ENCODE results near the gene PALM2AKAP2. TPM values are rescaled to one million over a fixed set of nuclear protein-coding genes. Genes with fewer than 3 reads are reported as not detected.

PALM2AKAP2 gene
- polyA plus RNA-seq, 1 experiment = 8.7 TPM

GRCh38 chr9:109805050-109805449 is 25.1 kb downstream of the PALM2AKAP2 start:
- ChIA-PET POLR2A (interaction anchor here (0.6 kb wide), 1 partner anchor 263 kb away, joined by 7 read pairs; no protein-coding TSS in a partner anchor), CTCF (interaction anchor here (1.2 to 1.7 kb wide), 2 partner anchors 11 to 40 kb away, joined by 4 to 7 read pairs; no protein-coding TSS in a partner anchor)
- Histone ChIP-seq H3K27me3 (ENCODE audit: control insufficient read depth, insufficient read depth, low read length) (no peaks in the 10 kb centered on the region), H3K4me3 (ENCODE audit: low read depth, low read length) (no peak overlapping the region), H3K36me3 (ENCODE audit: control insufficient read depth, insufficient read depth, low read length) (no peaks in the 10 kb centered on the region; the same call in 1 of the 2 replicates)
- TF ChIP-seq CTCF (IDR thresholded peaks at IDR 0.05; ENCODE audit: insufficient read depth, low read depth, low read length) = no peak
- no peak for DNase-seq (ENCODE audit: low read depth)

GRCh38 chr9:109806506-109807115 is 26.6 kb downstream of the PALM2AKAP2 start:
- no peaks in the 10 kb centered on the region; the same call in 1 of the 2 replicates for H3K36me3 ChIP-seq (ENCODE audit: control insufficient read depth, insufficient read depth, low read length)
- no peak for DNase-seq (ENCODE audit: low read depth)
- POLR2A ChIA-PET = no interaction called here
- no peaks in the 10 kb centered on the region for H3K27me3 ChIP-seq (ENCODE audit: control insufficient read depth, insufficient read depth, low read length)
- no peak overlapping the region for H3K4me3 ChIP-seq (ENCODE audit: low read depth, low read length)
- CTCF ChIA-PET = interaction anchor here (1.0 to 1.2 kb wide), 2 partner anchors 11 to 232 kb away, joined by 3 to 11 read pairs; no protein-coding TSS in a partner anchor
- no peak for TF ChIP-seq CTCF (IDR thresholded peaks at IDR 0.05; ENCODE audit: insufficient read depth, low read depth, low read length)

GRCh38 chr9:109811876-109812275 is 31.9 kb downstream of the PALM2AKAP2 start:
- POLR2A ChIA-PET = no interaction called here
- Histone ChIP-seq H3K4me3 (ENCODE audit: low read depth, low read length) (no peak overlapping the region), H3K27me3 (ENCODE audit: control insufficient read depth, insufficient read depth, low read length) (no peaks in the 10 kb centered on the region), H3K36me3 (ENCODE audit: control insufficient read depth, insufficient read depth, low read length) (no peaks in the 10 kb centered on the region; the same call in 1 of the 2 replicates)
- CTCF ChIA-PET = no interaction called here
- DNase-seq (ENCODE audit: low read depth) = no peak
- TF ChIP-seq CTCF (IDR thresholded peaks at IDR 0.05; ENCODE audit: insufficient read depth, low read depth, low read length) = no peak

- no peak for TF ChIP-seq CTCF (IDR thresholded peaks at IDR 0.05; ENCODE audit: insufficient read depth, low read depth, low read length)
- ChIA-PET POLR2A (no interaction called here), CTCF (no interaction called here)
Measured at GRCh38 chr9:109812331-109812730, 32.3 kb downstream of the PALM2AKAP2 start.

GRCh38 chr9:109812818-109813281 is 32.9 kb downstream of the PALM2AKAP2 start:
- ChIA-PET POLR2A (no interaction called here), CTCF (no interaction called here)
- no peaks in the 10 kb centered on the region for H3K27me3 ChIP-seq (ENCODE audit: control insufficient read depth, insufficient read depth, low read length)
- no peak for DNase-seq (ENCODE audit: low read depth)
- TF ChIP-seq CTCF (IDR thresholded peaks at IDR 0.05; ENCODE audit: insufficient read depth, low read depth, low read length) = no peak
- no peak overlapping the region for H3K4me3 ChIP-seq (ENCODE audit: low read depth, low read length)
- H3K36me3 ChIP-seq (ENCODE audit: control insufficient read depth, insufficient read depth, low read length) = no peaks in the 10 kb centered on the region; the same call in 1 of the 2 replicates

More at GRCh38 chr9:109812331-109812730, 32.3 kb downstream of the PALM2AKAP2 start:
- Histone ChIP-seq H3K36me3 (ENCODE audit: control insufficient read depth, insufficient read depth, low read length) (no peaks in the 10 kb centered on the region; the same call in 1 of the 2 replicates), H3K27me3 (ENCODE audit: control insufficient read depth, insufficient read depth, low read length) (no peaks in the 10 kb centered on the region), H3K4me3 (ENCODE audit: low read depth, low read length) (no peak overlapping the region)
- no peak for DNase-seq (ENCODE audit: low read depth)
